ENCODE measurements around the gene CNPY3. TPM values are rescaled to one million over a fixed set of nuclear protein-coding genes. Genes with fewer than 3 reads are reported as not detected.

Gene CNPY3
- total and polyA plus RNA-seq, 2 of the 13 experiments (the other 11 are each of a cell fraction or from before 2014, with no cell fraction given) = 42.3 to 60.2 TPM

- TF ChIP-seq ZNF660 (CRISPR knock-in tag; IDR thresholded peaks at IDR 0.05; ENCODE audit: borderline replicate concordance, low read depth) (peak; percentile 37; the same call in 1 of the 2 replicates), ATF5 (CRISPR knock-in tag; IDR thresholded peaks at IDR 0.05; ENCODE audit: low read depth) (peak; percentile 93; the same call in 1 of the 2 replicates), ELF4 (CRISPR knock-in tag; IDR thresholded peaks at IDR 0.05; ENCODE audit: borderline replicate concordance) (peak; percentile 99), ZNF788 (CRISPR knock-in tag; IDR thresholded peaks at IDR 0.05; ENCODE audit: borderline replicate concordance) (peak; percentile 96; the same call in 1 of the 2 replicates), MYPOP (CRISPR knock-in tag; IDR thresholded peaks at IDR 0.05) (peak; percentile 97), ZNF446 (CRISPR knock-in tag; IDR thresholded peaks at IDR 0.05) (peak; percentile 96), ARHGAP35 (CRISPR knock-in tag; IDR thresholded peaks at IDR 0.05; ENCODE audit: borderline replicate concordance) (peak; percentile 98), MEIS1 (CRISPR knock-in tag; IDR thresholded peaks at IDR 0.05; ENCODE audit: borderline replicate concordance) (peak; percentile 99), NAIF1 (CRISPR knock-in tag; IDR thresholded peaks at IDR 0.05; ENCODE audit: borderline replicate concordance) (peak; percentile 96), NFYB (CRISPR knock-in tag; IDR thresholded peaks at IDR 0.05) (peak; percentile 99), ZSCAN12 (CRISPR knock-in tag; IDR thresholded peaks at IDR 0.05) (peak; percentile 96), YEATS4 (CRISPR knock-in tag; IDR thresholded peaks at IDR 0.05; ENCODE audit: borderline replicate concordance) (peak; percentile 97), CEBPZ (IDR thresholded peaks at IDR 0.05; ENCODE audit: low read length) (no peak), CBX5 (CRISPR knock-in tag; IDR thresholded peaks at IDR 0.05; ENCODE audit: borderline replicate concordance) (peak; percentile 90), SP4 (CRISPR knock-in tag; IDR thresholded peaks at IDR 0.05) (peak; percentile 97), ZNF234 (CRISPR knock-in tag; conservative IDR thresholded peaks at IDR 0.05) (peak; percentile 99), ATRX (CRISPR knock-in tag; IDR thresholded peaks at IDR 0.05; ENCODE audit: borderline replicate concordance) (no peak), ATF7-NPFF (CRISPR knock-in tag; IDR thresholded peaks at IDR 0.05; ENCODE audit: low read depth) (peak; percentile 99), FOXO4 (CRISPR knock-in tag; conservative IDR thresholded peaks at IDR 0.05) (0 out of 2 replicates have a peak, but pooled peaks have one; percentile 55), MZF1 (CRISPR knock-in tag; IDR thresholded peaks at IDR 0.05; ENCODE audit: borderline replicate concordance) (no peak), ZMAT3 (CRISPR knock-in tag; conservative IDR thresholded peaks at IDR 0.05) (peak; percentile 100), ZNF616 (CRISPR knock-in tag; IDR thresholded peaks at IDR 0.05; ENCODE audit: low read depth) (peak; percentile 93)
Observed at GRCh38 chr6:42928986-42929820, at the start of gene CNPY3 (continued).
